Measurements from ENCODE around the gene AOAH. TPM values are rescaled to one million over a fixed set of nuclear protein-coding genes. Genes with fewer than 3 reads are reported as not detected.
A peak's percentile ranks its signal among the peaks of the same experiment; 100 is the strongest.
"Not testable (repeated sequence)": the region's sequence is repeated elsewhere in the genome, so short reads cannot be mapped to it uniquely, and the experiment has no call there.

The AOAH gene
- total RNA-seq, 1 experiment from 2014 or later: not detected

GRCh38 chr7:36658335-36659171, 65.7 kb downstream of the AOAH start:
- peak; percentile 97 for DNase-seq (ENCODE audit: low read depth)

- DNase-seq (ENCODE audit: low read depth): peak; percentile 38
Measured at GRCh38 chr7:36657036-36657660, 67.1 kb downstream of the AOAH start.

GRCh38 chr7:36654436-36654835, 69.9 kb downstream of the AOAH start:
- DNase-seq (ENCODE audit: low read depth): no peak

GRCh38 chr7:36653663-36654355, 70.5 kb downstream of the AOAH start:
- DNase-seq (ENCODE audit: low read depth): peak; percentile 53

- DNase-seq (ENCODE audit: low read depth): peak; percentile 69
Measured at GRCh38 chr7:36653008-36653662, 71.2 kb downstream of the AOAH start.

GRCh38 chr7:36652431-36652830, 71.9 kb downstream of the AOAH start:
- DNase-seq (ENCODE audit: low read depth): peak; percentile 31

- peak; percentile 91 for DNase-seq (ENCODE audit: low read depth)
Measured at GRCh38 chr7:36651404-36651803, 72.9 kb downstream of the AOAH start.

- no peak for DNase-seq (ENCODE audit: low read depth)
Measured at GRCh38 chr7:36650766-36651312, 73.5 kb downstream of the AOAH start.

GRCh38 chr7:36650320-36650719, 74.0 kb downstream of the AOAH start:
- DNase-seq (ENCODE audit: low read depth): no peak

- not testable (repeated sequence) for DNase-seq (ENCODE audit: low read depth)
Measured at GRCh38 chr7:36649319-36649718, 75.0 kb downstream of the AOAH start.

- DNase-seq (ENCODE audit: low read depth): no peak
Measured at GRCh38 chr7:36648441-36648840, 75.9 kb downstream of the AOAH start.

GRCh38 chr7:36644625-36645422, 79.5 kb downstream of the AOAH start:
- peak; percentile 41 for DNase-seq (ENCODE audit: low read depth)

- no peak for DNase-seq (ENCODE audit: low read depth)
Measured at GRCh38 chr7:36642414-36642813, 81.9 kb downstream of the AOAH start.

GRCh38 chr7:36642010-36642409, 82.3 kb downstream of the AOAH start:
- no peak for DNase-seq (ENCODE audit: low read depth)

- DNase-seq (ENCODE audit: low read depth): no peak
Measured at GRCh38 chr7:36640682-36641081, 83.6 kb downstream of the AOAH start.

GRCh38 chr7:36639826-36640225, 84.5 kb downstream of the AOAH start:
- no peak for DNase-seq (ENCODE audit: low read depth)

- DNase-seq (ENCODE audit: low read depth): no peak
Measured at GRCh38 chr7:36638586-36639263, 85.6 kb downstream of the AOAH start.

- no peak for DNase-seq (ENCODE audit: low read depth)
Measured at GRCh38 chr7:36638140-36638539, 86.2 kb downstream of the AOAH start.

- no peak for DNase-seq (ENCODE audit: low read depth)
Measured at GRCh38 chr7:36637417-36637816, 86.9 kb downstream of the AOAH start.

- no peak for DNase-seq (ENCODE audit: low read depth)
Measured at GRCh38 chr7:36636126-36636525, 88.2 kb downstream of the AOAH start.
